ENCODE results near the gene NUDT7. TPM values are rescaled to one million over a fixed set of nuclear protein-coding genes. Genes with fewer than 3 reads are reported as not detected.

Gene NUDT7
- total RNA-seq, 1 donor from 2014 or later = 3.5 TPM

DNA sequence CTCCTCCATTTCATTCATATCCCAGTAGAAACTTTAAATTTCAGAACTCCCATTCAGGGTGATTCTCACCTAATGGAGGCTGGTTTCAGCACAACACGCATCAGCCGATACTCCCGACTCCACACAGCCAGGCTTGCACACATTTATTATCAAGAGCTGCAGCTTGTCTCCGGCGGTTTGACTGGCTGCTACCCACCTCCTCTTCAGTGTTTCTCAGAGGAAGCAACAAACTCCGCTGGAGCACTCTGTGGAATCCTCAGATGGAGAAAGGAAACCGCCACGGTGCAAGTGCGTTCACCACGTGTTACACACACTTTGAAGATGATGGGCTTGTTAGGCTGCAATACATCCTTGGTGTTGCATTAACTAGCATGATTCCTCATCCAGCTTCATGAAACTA, 39.7 kb upstream of the NUDT7 start:
- no peaks in the 10 kb centered on the region for H3K4me1 ChIP-seq (ENCODE audit: insufficient read depth, low read length)
- no peaks in the 10 kb centered on the region for H3K9me3 Mint-ChIP-seq (ENCODE audit: unreplicated experiment)
- H3K27me3 Mint-ChIP-seq (ENCODE audit: low read depth, unreplicated experiment) = peaks cover 18% of the 10 kb centered on the region
- H4K20me1 ChIP-seq (ENCODE audit: insufficient read depth, low read length) = no peaks in the 10 kb centered on the region
- H3K27ac Mint-ChIP-seq (ENCODE audit: unreplicated experiment) = no peak overlapping the region
- no peak overlapping the region for H3K4me3 ChIP-seq (ENCODE audit: insufficient read depth, low read depth, low read length)
- no peaks in the 10 kb centered on the region for H3K79me2 ChIP-seq (ENCODE audit: insufficient read depth, low read length)
- DNase-seq (ENCODE audit: low read depth) = no peak
- no peak for FAIRE-seq
- no peak overlapping the region for H3K27ac ChIP-seq (ENCODE audit: low read depth, low read length)
- TF ChIP-seq CTCF (IDR thresholded peaks at IDR 0.05; ENCODE audit: insufficient read depth, low read depth, low read length) (no peak), EZH2 (IDR thresholded peaks at IDR 0.05; ENCODE audit: insufficient read depth, low read length) (no peak)
- no peak overlapping the region for H3K9ac ChIP-seq (ENCODE audit: low read length)
- no peaks in the 10 kb centered on the region for H3K36me3 ChIP-seq (ENCODE audit: insufficient read depth, low read length)
- no peak overlapping the region for H2AFZ ChIP-seq (ENCODE audit: low read depth, low read length)
- no peaks in the 10 kb centered on the region for H3K9me3 ChIP-seq (ENCODE audit: insufficient read depth, low read depth, low read length)
- no peaks in the 10 kb centered on the region for H3K36me3 Mint-ChIP-seq (ENCODE audit: low read depth, unreplicated experiment)
- H3K4me2 ChIP-seq (ENCODE audit: low read length) = no peak overlapping the region
- H3K27me3 ChIP-seq (ENCODE audit: insufficient read depth, low read length) = no peaks in the 10 kb centered on the region
- H3K4me1 Mint-ChIP-seq (ENCODE audit: low read depth, unreplicated experiment) = no peaks in the 10 kb centered on the region
- H3K4me3 Mint-ChIP-seq (ENCODE audit: unreplicated experiment) = no peak overlapping the region

DNA sequence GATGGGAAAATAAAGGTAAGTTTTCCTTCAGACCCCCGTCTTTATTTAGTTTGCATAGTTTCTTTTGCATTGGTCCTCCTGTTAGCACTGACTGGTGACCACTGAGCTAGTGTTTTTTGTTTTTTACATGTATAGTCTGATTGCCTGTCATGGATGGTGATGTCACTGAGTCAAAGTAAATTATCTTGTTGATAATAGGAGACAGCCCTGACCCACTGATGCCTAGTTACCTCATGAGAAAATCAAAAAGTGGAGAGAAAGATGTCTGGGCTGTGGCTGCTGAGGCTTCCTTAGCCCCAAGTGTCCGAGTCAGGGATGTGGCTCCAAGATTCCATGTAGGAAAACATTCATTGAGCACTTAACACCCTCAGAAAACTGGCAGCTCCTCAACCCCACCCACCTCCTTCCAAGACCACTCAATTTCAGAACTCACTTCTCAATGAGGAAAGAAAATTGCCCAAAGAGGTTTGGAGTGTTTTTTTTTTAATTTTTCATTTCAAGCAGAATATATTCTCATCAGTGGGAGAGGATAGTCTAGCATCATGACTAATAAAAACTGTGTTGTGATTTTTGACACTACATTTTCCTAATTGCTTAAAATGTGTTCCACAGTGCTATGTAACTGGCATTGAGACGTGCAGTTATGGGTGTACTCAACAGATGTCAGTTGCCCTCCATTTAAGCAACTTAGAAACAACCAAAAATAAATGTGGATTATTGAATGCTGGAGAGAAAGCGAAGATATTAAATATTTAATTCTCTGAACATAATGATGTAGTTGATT, 38.7 kb upstream of the NUDT7 start:
- no peak overlapping the region for H3K27ac Mint-ChIP-seq (ENCODE audit: unreplicated experiment)
- H3K27me3 Mint-ChIP-seq (ENCODE audit: low read depth, unreplicated experiment) = peaks cover 22% of the 10 kb centered on the region
- Histone ChIP-seq H2AFZ (ENCODE audit: low read depth, low read length) (no peak overlapping the region), H3K4me1 (ENCODE audit: insufficient read depth, low read length) (no peaks in the 10 kb centered on the region), H3K79me2 (ENCODE audit: insufficient read depth, low read length) (no peaks in the 10 kb centered on the region), H3K4me2 (ENCODE audit: low read length) (no peak overlapping the region), H3K27ac (ENCODE audit: low read depth, low read length) (no peak overlapping the region), H3K9ac (ENCODE audit: low read length) (no peak overlapping the region), H3K9me3 (ENCODE audit: insufficient read depth, low read depth, low read length) (no peaks in the 10 kb centered on the region), H3K27me3 (ENCODE audit: insufficient read depth, low read length) (no peaks in the 10 kb centered on the region), H4K20me1 (ENCODE audit: insufficient read depth, low read length) (no peaks in the 10 kb centered on the region), H3K36me3 (ENCODE audit: insufficient read depth, low read length) (no peaks in the 10 kb centered on the region), H3K4me3 (ENCODE audit: insufficient read depth, low read depth, low read length) (no peak overlapping the region)
- DNase-seq (ENCODE audit: low read depth) = no peak
- H3K4me3 Mint-ChIP-seq (ENCODE audit: unreplicated experiment) = no peak overlapping the region
- no peaks in the 10 kb centered on the region for H3K4me1 Mint-ChIP-seq (ENCODE audit: low read depth, unreplicated experiment)
- FAIRE-seq = no peak
- TF ChIP-seq CTCF (IDR thresholded peaks at IDR 0.05; ENCODE audit: insufficient read depth, low read depth, low read length) (no peak), EZH2 (IDR thresholded peaks at IDR 0.05; ENCODE audit: insufficient read depth, low read length) (no peak)
- H3K9me3 Mint-ChIP-seq (ENCODE audit: unreplicated experiment) = no peaks in the 10 kb centered on the region
- no peaks in the 10 kb centered on the region for H3K36me3 Mint-ChIP-seq (ENCODE audit: low read depth, unreplicated experiment)

- H3K27me3 Mint-ChIP-seq (ENCODE audit: low read depth, unreplicated experiment) = peaks cover 27% of the 10 kb centered on the region
- no peaks in the 10 kb centered on the region for H3K36me3 Mint-ChIP-seq (ENCODE audit: low read depth, unreplicated experiment)
- H3K4me1 Mint-ChIP-seq (ENCODE audit: low read depth, unreplicated experiment) = no peaks in the 10 kb centered on the region
- Histone ChIP-seq H3K4me2 (ENCODE audit: low read length) (no peak overlapping the region), H2AFZ (ENCODE audit: low read depth, low read length) (no peak overlapping the region), H3K36me3 (ENCODE audit: insufficient read depth, low read length) (no peaks in the 10 kb centered on the region), H3K9me3 (ENCODE audit: insufficient read depth, low read depth, low read length) (no peaks in the 10 kb centered on the region), H3K79me2 (ENCODE audit: insufficient read depth, low read length) (no peaks in the 10 kb centered on the region), H3K4me1 (ENCODE audit: insufficient read depth, low read length) (no peaks in the 10 kb centered on the region), H3K27ac (ENCODE audit: low read depth, low read length) (no peak overlapping the region), H3K27me3 (ENCODE audit: insufficient read depth, low read length) (no peaks in the 10 kb centered on the region), H3K9ac (ENCODE audit: low read length) (no peak overlapping the region), H4K20me1 (ENCODE audit: insufficient read depth, low read length) (no peaks in the 10 kb centered on the region), H3K4me3 (ENCODE audit: insufficient read depth, low read depth, low read length) (no peak overlapping the region)
- TF ChIP-seq EZH2 (IDR thresholded peaks at IDR 0.05; ENCODE audit: insufficient read depth, low read length) (no peak), CTCF (IDR thresholded peaks at IDR 0.05; ENCODE audit: insufficient read depth, low read depth, low read length) (no peak)
- H3K27ac Mint-ChIP-seq (ENCODE audit: unreplicated experiment) = no peak overlapping the region
- H3K9me3 Mint-ChIP-seq (ENCODE audit: unreplicated experiment) = no peaks in the 10 kb centered on the region
- H3K4me3 Mint-ChIP-seq (ENCODE audit: unreplicated experiment) = no peak overlapping the region
- no peak for FAIRE-seq
- no peak for DNase-seq (ENCODE audit: low read depth)
These were observed 38.2 kb upstream of the NUDT7 start for GRCh38 chr16:77684181-77684526.

Measured in astrocyte (in vitro differentiated cells and primary cell).